Hepatocyte (in vitro differentiated cells): ENCODE results near the gene GFOD1. TPM values are rescaled to one million over a fixed set of nuclear protein-coding genes. Genes with fewer than 3 reads are reported as not detected.

Experiments
- DNase-seq: peaks from one replicate; pipeline ENCODE4 v3.0.0-alpha.2; 2016; ENCODE audit warnings: low spot score
- H2AFZ ChIP-seq: fragments of 200-600 bp; sonication (generic); 2 replicates; pipeline ENCODE4 v1.6.0; 2016; ENCODE audit warnings: antibody characterized with exemption, mild to moderate bottlenecking
- H3K27ac ChIP-seq: fragments of 200-600 bp; sonication (generic); 2 replicates; pipeline ENCODE4 v1.5.1; 2016; ENCODE audit warnings: mild to moderate bottlenecking
- H3K27me3 ChIP-seq: fragments of 200-600 bp; sonication (generic); 2 replicates; pipeline ENCODE4 v1.6.1; 2016
- H3K36me3 ChIP-seq: fragments of 200-600 bp; sonication (generic); replicated peaks from 2 replicates; pipeline ENCODE4 v1.5.1; 2016; ENCODE audit warnings: low read depth; ENCODE audit not compliant: insufficient read depth
- H3K4me1 ChIP-seq: fragments of 200-600 bp; sonication (generic); 2 replicates; pipeline ENCODE4 v1.5.1; 2016; ENCODE audit warnings: mild to moderate bottlenecking, moderate library complexity; ENCODE audit not compliant: insufficient read depth
- H3K4me2 ChIP-seq: fragments of 200-600 bp; sonication (generic); 2 replicates; pipeline ENCODE4 v1.6.0; 2016
- H3K4me3 ChIP-seq: fragments of 200-600 bp; sonication (generic); 2 replicates; pipeline ENCODE4 v1.5.1; 2016; ENCODE audit warnings: mild to moderate bottlenecking
- H3K79me2 ChIP-seq: fragments of 200-600 bp; sonication (generic); 2 replicates; pipeline ENCODE4 v1.6.0; 2017; ENCODE audit warnings: mild to moderate bottlenecking
- H3K9me2 ChIP-seq: fragments of 200-600 bp; sonication (generic); replicated peaks from 2 replicates; pipeline ENCODE4 v1.6.0; 2017; ENCODE audit warnings: mild to moderate bottlenecking; ENCODE audit not compliant: insufficient read depth
- H3K9me3 ChIP-seq: fragments of 200-600 bp; sonication (generic); 2 replicates; pipeline ENCODE4 v1.5.1; 2016; ENCODE audit warnings: low read depth, mild to moderate bottlenecking
- H4K20me1 ChIP-seq: fragments of 200-600 bp; sonication (generic); 2 replicates; pipeline ENCODE4 v1.6.0; 2016; ENCODE audit warnings: mild to moderate bottlenecking; ENCODE audit not compliant: insufficient read depth, poor library complexity, severe bottlenecking
- CTCF ChIP-seq: fragments of 200-600 bp; sonication (generic); IDR thresholded peaks from 2 replicates; pipeline ENCODE4 v1.5.1; 2016; ENCODE audit warnings: antibody characterized with exemption, mild to moderate bottlenecking; ENCODE audit not compliant: poor library complexity
- EZH2 ChIP-seq: fragments of 200-600 bp; sonication (generic); IDR thresholded peaks from 2 replicates; pipeline ENCODE4 v1.6.1; 2016; ENCODE audit warnings: antibody characterized with exemption, mild to moderate bottlenecking, borderline replicate concordance
- EZH2phosphoT487 ChIP-seq: fragments of 200-600 bp; sonication (generic); IDR thresholded peaks from one replicate; pipeline ENCODE4 v1.6.1; 2018; ENCODE audit warnings: antibody characterized with exemption, mild to moderate bottlenecking, low read depth, moderate library complexity; ENCODE audit not compliant: unreplicated experiment, severe bottlenecking
- WGBS: methylation state at CpG from one replicate; pipeline ENCODE4 v1.1.6; 2016; ENCODE audit warnings: low lambda C conversion rate; ENCODE audit errors: missing lambda C conversion rate; 5-methylcytosine and 5-hydroxymethylcytosine counted together
- polyA plus RNA-seq: library from polyadenylated mRNA; unstranded; fragments of >200 nt; fragmentation: Nextera tagmentation; extraction: Ambion mirVana; gene quantifications from 2 replicates; pipeline ENCODE4 v1.2.1, GENCODE V29; 2016
- total RNA-seq: library from RNA; depleted of rRNA; stranded (reverse); fragments of >200 nt; gene quantifications from 2 replicates; pipeline ENCODE4 v1.2.3, GENCODE V29; 2014

Gene GFOD1
- total and polyA plus RNA-seq, 2 experiments from 2014 or later: 2.8 to 3.5 TPM

DNA sequence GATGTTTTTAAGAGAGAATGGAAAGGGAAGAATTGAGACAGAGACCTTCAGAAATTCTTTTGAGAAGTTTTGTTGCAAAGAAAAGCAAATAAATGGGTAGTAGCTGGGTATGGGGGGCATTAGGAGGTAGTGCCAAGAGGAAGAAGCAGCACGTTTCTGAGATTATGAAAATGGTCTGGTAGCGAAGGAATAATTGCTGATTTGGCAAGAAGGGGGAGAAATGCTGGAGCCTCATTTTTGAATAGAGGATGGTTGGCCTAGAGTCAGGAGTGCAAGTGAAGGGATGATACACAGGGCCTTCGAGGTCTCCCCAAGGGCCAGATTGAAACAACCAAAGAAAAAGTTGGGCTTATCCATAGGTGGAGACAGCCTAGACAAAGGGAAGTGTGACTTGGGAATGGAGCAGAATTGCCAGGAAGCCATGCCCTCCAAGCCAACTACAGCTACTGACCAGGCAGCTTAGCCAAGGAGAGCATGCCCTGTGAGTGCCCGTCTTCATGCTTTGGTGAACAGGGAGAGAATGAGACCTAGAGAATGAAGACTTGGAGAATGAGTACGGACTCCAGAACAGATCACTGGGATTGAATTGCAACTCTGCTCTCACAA, 144.9 kb downstream of the GFOD1 start:
- H2AFZ ChIP-seq: no peak overlapping the region
- H3K36me3 ChIP-seq: no peaks in the 10 kb centered on the region
- no peak overlapping the region for H3K4me2 ChIP-seq
- no peak for DNase-seq
- no peaks in the 10 kb centered on the region for H3K9me2 ChIP-seq
- H3K9me3 ChIP-seq: no peaks in the 10 kb centered on the region
- no peaks in the 10 kb centered on the region for H3K27me3 ChIP-seq
- TF ChIP-seq CTCF (no peak), EZH2 (no peak), EZH2phosphoT487 (no peak)
- no peak overlapping the region for H3K27ac ChIP-seq
- WGBS: 91% methylated on average over 5 of the region's 5 CpGs
- H3K4me3 ChIP-seq: no peak overlapping the region
- H3K4me1 ChIP-seq: no peaks in the 10 kb centered on the region
- H3K79me2 ChIP-seq: no peaks in the 10 kb centered on the region
- H4K20me1 ChIP-seq: no peaks in the 10 kb centered on the region

DNA sequence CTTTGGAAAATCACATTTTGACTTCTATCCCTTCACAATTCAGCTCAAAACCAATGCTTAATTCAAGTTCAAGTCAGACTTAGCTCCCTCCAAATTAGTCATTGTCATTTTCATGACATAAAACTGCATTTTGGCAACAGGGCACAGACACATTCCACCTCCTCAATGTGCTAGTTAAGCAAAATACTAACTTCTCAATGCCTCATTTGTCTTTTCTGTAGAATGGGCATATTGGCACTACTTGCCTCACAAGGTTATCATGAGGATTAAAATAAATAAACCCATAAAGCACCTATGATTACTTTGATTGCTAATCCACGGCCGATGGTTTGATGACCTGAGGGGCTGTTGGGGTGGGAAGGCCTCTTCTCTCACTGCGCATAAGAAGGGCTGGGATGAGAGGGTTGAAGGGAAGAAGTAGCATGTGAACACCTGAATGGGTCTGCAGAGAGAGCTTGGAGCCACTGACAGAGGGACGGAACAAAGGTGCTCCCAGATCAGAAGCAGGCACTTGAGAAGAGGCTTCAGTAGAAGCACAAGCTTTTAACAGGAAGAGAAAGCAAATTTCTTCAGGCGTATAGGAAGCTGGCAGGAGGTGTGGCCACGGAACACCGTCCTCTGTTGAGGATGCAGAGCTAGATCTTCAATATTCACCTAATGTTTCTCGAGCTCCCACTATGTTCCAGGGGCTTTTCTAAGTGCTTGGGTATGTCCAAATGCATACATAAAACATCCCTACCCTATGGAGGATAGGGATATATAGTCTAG, 147.4 kb downstream of the GFOD1 start:
- no peak overlapping the region for H3K4me3 ChIP-seq
- WGBS: 88% methylated on average over 8 of the region's 8 CpGs
- H3K4me2 ChIP-seq: no peak overlapping the region
- no peaks in the 10 kb centered on the region for H3K4me1 ChIP-seq
- H2AFZ ChIP-seq: no peak overlapping the region
- DNase-seq: no peak
- H4K20me1 ChIP-seq: no peaks in the 10 kb centered on the region
- H3K27me3 ChIP-seq: no peaks in the 10 kb centered on the region
- no peaks in the 10 kb centered on the region for H3K36me3 ChIP-seq
- no peaks in the 10 kb centered on the region for H3K9me2 ChIP-seq
- H3K27ac ChIP-seq: no peak overlapping the region
- H3K9me3 ChIP-seq: no peaks in the 10 kb centered on the region
- TF ChIP-seq EZH2phosphoT487 (no peak), CTCF (no peak), EZH2 (no peak)
- H3K79me2 ChIP-seq: no peaks in the 10 kb centered on the region

GRCh38 chr6:13338038-13338437, 149.4 kb downstream of the GFOD1 start:
- TF ChIP-seq EZH2: no peak
- TF ChIP-seq CTCF: no peak
- TF ChIP-seq EZH2phosphoT487: no peak
- Histone ChIP-seq H3K4me1 (no peaks in the 10 kb centered on the region), H3K9me2 (no peaks in the 10 kb centered on the region), H4K20me1 (no peaks in the 10 kb centered on the region), H3K9me3 (no peaks in the 10 kb centered on the region), H3K4me3 (no peak overlapping the region), H3K79me2 (no peaks in the 10 kb centered on the region), H2AFZ (no peak overlapping the region), H3K4me2 (no peak overlapping the region), H3K27me3 (no peaks in the 10 kb centered on the region), H3K27ac (no peak overlapping the region), H3K36me3 (no peaks in the 10 kb centered on the region)
- WGBS: 87% methylated on average over 5 of the region's 5 CpGs
- DNase-seq: no peak
